A549 (cell line): ENCODE results near the gene ADAMTS12.

Source experiments
- EP300 ChIP-seq, 2 experiments: fragments of >200 bp; sonication (Bioruptor Twin); formaldehyde crosslinking; IDR thresholded peaks; 2 replicates in 1 of 2; 3 replicates in 1 of 2; pipeline ENCODE4 v1.6.1; 2016 to 2017
- POLR2A ChIP-seq: IDR thresholded peaks from 2 replicates; pipeline ENCODE4 v1.6.1; 2012; ENCODE audit warnings: mild to moderate bottlenecking, low read length
- RCOR1 ChIP-seq: fragments of 150-350 bp; IDR thresholded peaks from 2 replicates; pipeline ENCODE4 v1.6.1; 2014; ENCODE audit warnings: antibody characterized with exemption, low read length, low read depth
- TF ChIP-seq, protein P1 (sequence below): fragments of >200 bp; sonication (Bioruptor Twin); formaldehyde crosslinking; IDR thresholded peaks from 3 replicates; pipeline ENCODE4 v1.5.1; 2016

GRCh38 chr5:33841891-33842290 is 49.9 kb downstream of the ADAMTS12 start:
- TF ChIP-seq, protein P1, sequence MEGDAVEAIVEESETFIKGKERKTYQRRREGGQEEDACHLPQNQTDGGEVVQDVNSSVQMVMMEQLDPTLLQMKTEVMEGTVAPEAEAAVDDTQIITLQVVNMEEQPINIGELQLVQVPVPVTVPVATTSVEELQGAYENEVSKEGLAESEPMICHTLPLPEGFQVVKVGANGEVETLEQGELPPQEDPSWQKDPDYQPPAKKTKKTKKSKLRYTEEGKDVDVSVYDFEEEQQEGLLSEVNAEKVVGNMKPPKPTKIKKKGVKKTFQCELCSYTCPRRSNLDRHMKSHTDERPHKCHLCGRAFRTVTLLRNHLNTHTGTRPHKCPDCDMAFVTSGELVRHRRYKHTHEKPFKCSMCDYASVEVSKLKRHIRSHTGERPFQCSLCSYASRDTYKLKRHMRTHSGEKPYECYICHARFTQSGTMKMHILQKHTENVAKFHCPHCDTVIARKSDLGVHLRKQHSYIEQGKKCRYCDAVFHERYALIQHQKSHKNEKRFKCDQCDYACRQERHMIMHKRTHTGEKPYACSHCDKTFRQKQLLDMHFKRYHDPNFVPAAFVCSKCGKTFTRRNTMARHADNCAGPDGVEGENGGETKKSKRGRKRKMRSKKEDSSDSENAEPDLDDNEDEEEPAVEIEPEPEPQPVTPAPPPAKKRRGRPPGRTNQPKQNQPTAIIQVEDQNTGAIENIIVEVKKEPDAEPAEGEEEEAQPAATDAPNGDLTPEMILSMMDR: no peak
- TF ChIP-seq POLR2A (no peak), EP300 (IDR thresholded peaks at IDR 0.05) (no peak), RCOR1 (no peak)
